OCI-M1 (cell line): ENCODE measurements around the gene SMC3.
A peak's percentile ranks its signal among the peaks of the same experiment; 100 is the strongest.
"Not testable (repeated sequence)": the region's sequence is repeated elsewhere in the genome, so short reads cannot be mapped to it uniquely, and the experiment has no call there.

Source experiments
- DNase-seq: peaks from one replicate; lab custom pipeline; 2025; lab: John Stamatoyannopoulos, UW

The SMC3 gene

DNA sequence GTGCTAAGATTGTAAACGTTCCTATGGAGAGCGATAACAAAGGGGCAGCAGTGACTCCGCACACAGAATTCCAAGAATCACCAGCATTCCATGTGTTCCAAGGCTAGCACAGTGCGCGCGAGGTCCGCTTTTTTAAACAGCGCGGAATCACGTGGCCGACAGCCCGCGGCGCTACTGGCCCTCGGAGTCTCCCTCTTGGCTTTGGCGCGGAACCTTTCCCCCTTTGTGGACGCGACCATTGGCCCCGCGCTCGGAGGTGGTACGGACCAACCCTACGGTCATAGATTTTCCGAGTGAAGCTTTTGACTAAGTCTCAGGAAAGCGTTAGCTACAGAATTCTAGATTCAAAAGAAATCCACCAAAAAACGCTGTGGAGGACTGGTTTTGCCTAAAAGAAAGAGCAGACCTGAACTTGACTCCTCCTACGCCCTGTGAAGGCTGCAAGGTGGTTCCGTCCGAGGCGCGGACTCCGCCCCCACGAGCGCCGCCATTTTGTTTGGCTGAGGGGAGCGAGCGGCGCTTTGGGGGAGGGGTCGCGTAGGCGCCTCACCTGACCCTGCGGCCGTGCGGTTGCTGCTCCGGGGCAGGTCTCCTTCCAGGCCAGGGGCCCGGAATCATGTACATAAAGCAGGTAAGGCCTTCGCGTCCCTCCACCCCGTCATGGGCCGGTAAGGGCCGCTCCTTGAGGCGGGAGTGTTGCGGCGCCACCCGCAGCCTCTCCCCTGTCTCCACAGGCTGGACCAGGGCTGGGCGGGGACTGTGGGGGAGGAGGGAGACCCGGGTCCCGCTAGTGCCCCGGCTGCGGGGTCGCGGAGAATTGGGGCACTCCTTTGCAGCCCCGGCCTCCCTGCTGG lies at the start of gene SMC3:
SMC3 (plus strand) TSS at position 495 of the 854 bp plus-strand sequence; CDS start at position 617, 122 bp downstream.
- peak; percentile 98 for DNase-seq

GRCh38 chr10:110522365-110522988 lies 45.0 kb upstream of the SMC3 start:
- peak; percentile 39 for DNase-seq

DNA sequence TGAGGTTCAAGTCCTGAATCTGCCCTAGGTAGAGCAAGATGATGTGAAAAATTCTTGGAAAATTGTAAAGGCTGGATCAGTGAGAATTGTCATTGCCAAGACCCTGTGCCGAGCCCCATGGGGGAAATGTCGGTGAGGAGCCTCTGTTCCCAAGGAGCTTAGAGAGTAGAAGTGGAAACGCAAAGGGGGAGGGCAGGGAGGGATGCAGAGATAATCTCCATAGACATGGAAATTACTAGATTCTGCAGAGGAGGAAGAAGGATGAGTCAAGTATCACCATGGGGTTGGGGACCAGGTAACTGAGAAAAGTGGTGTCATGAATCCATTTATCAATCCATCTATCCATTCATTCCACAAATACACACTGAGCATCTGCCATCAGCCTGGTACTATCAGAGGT lies 43.8 kb upstream of the SMC3 start:
- DNase-seq: no peak

DNA sequence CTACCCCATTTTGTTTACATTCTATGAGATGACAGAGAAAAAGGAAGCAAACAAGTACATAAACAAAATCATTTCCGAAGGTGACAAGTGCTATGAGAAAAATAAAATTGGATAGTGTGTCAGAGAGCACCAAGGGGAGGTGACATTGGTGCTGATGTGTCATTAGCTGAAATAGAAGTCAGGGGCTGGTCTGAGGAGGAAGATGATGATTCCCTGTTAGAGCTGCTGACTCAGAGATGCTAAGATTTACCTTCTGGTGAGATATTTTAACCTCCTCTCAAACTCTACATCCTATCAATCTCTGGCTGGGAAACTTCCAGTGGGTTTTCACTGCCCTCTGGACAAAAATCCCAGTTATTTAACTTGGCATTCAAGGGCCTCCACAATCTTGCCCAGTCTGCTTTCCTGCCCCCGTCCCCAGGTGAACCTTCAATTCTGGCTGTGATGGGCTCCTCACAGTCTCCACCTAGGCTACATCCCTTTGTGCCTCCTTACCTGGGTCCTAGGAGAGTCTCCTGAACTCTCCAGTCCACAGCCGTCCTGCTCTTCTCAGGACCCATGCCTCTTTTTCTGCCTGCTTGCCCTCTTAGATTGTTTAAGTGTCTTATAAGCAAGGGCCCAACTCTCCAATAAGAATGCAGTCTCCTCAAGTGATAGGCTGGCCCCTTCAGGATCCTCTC lies 43.2 kb upstream of the SMC3 start:
- DNase-seq: no peak

- DNase-seq: peak; percentile 27
These were observed 42.6 kb upstream of the SMC3 start for GRCh38 chr10:110524859-110525232.

- DNase-seq: no peak
These were observed 41.9 kb upstream of the SMC3 start for GRCh38 chr10:110525349-110526260.

- DNase-seq: no peak
These were observed 39.7 kb upstream of the SMC3 start for GRCh38 chr10:110527731-110528171.

GRCh38 chr10:110528224-110528996 lies 39.1 kb upstream of the SMC3 start:
- DNase-seq: no peak

- DNase-seq: not testable (repeated sequence)
These were observed 38.4 kb upstream of the SMC3 start for GRCh38 chr10:110528997-110529524.

GRCh38 chr10:110529596-110530011 lies 37.9 kb upstream of the SMC3 start:
- no peak for DNase-seq

DNA sequence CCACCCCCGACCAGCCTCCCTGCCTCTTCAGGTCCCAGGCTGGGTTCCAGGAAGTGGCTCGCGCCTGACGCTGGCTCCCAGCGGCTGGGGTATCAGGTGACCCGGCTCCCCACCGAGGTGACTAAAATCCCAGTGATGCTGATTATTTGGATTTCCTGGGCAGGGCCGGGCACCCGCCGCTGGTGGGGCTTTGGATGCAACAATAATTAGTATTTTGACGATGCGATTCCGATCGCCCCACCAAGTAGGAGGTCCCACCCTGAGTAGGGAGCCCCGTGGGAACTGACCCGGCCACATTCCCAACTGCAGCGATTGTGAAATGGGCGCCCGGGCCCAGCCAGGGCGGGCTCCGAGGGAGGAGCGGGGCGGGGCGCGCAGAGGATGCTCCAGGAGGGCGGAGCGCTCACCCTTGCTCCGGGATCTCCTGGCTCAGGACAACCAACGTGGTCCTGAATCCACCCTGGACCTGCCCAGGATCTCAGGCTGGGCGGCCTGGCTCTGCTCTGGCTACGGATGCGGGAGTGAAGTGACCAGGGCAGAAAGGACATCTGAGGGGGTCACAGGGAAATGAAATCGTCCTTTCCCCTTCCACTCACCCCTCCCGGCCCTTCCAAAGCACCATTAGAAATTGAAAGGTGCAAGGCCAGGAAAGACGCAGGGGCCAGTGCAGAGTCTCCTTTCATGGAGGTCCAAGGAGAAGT lies 37.2 kb upstream of the SMC3 start:
- no peak for DNase-seq

- no peak for DNase-seq
These were observed 35.8 kb upstream of the SMC3 start for GRCh38 chr10:110531687-110532086.

DNA sequence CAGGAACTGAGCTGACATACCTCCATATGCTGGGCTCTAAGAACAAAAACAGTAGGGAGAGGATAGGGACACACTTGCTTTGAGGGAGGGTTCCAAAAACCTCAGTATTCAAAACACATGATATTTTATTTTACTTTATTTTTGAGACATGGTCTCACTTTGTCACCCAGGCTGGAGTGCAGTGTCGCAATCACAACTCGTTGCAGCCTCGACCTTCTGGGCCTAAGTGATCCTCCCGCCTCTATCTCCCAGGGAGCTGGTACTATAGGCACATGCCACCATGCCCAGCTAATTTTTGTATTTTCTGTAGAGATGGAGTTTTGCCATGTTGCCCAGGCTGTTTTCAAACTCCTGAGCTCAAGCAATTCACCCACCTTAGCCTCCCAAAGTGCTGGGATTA lies 34.9 kb upstream of the SMC3 start:
- DNase-seq: not testable (repeated sequence)

- peak; percentile 70 for DNase-seq
These were observed 34.3 kb upstream of the SMC3 start for GRCh38 chr10:110533149-110533548.

DNA sequence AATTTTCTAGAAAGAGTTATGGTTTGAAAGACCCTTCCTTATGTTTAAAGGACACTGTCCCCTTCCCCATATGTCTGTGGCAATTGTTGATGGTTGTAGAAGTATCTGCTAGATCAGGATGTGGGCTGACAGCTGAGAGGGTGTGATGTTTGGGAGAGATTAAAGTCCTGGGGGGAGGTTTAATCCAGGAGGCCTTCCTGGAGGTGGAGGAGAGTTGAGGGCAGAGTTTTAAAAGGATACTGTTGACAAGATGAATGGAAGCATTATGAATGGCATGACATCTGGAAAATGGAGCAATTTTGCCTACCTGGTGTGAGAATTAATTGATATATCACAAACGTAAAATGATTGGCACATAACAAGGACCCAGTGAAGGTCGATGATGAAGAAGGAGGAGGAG lies 32.9 kb upstream of the SMC3 start:
- no peak for DNase-seq

DNA sequence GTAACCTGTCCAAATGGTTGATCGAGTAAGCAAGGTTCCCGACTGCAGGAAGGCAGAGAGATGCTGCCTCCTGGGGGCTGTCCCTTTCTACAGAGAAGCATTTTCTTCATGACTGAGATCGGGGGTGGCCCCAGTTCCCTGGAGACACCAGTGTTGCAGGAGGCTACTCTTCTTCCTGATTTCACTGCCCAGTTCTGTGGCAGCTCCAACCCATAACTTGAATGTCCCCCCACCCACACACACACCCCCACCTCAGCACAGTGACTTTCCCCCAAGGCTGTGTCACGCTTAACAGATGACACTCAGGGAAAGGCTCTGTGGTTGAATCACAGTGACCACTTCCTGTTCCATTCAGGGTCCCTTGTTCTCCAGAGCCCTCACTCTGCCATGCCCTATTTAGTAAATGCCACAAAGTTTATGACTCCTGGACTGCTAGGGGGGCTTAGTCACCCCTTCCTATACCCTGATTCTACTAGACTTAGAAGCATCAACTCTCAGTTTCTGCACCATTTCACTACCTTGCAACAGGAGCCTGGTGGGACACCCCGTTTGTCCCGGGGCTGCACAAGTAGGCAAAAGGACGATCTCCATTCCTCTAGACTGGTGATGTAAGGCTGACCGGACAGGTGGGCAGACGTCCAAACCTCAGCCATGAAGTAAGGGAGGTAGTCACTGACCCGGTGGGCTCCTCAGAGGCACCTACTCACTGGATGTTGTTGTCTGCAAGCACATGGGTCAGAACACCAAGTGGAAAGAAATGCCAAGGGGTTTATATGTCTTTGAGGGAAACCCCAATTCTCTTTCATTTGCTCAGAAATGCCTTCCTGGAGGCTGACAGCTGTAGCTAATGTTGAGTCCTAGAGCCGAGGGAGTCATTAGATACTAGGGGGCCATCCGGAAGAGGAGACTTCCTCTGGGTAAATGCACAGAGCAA lies 31.3 kb upstream of the SMC3 start:
- DNase-seq: peak; percentile 71

DNA sequence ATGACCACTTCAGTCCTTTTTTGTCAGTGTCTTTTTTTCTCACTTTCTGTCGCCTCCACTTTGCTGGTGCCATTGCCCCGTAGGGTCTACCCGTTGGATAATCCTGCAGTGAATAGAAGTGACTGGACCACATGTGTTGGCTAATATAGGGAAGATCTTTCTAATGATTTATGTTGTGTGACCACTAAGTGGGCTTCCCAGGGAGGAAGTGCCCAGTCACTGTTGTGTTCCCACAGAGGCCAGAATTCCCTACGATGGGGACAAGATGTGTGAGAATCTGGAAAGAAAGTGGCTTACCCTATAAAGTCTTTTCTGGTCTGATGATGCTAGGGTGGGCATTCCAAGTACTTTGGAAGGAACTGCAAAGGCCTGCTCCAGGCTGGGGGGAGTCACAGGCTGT lies 28.4 kb upstream of the SMC3 start:
- no peak for DNase-seq

GRCh38 chr10:110540031-110540430 lies 27.5 kb upstream of the SMC3 start:
- no peak for DNase-seq

GRCh38 chr10:110544958-110545537 lies 22.4 kb upstream of the SMC3 start:
- DNase-seq: peak; percentile 57
